ENCODE measurements around the gene TRPC4. TPM values are rescaled to one million over a fixed set of nuclear protein-coding genes. Genes with fewer than 3 reads are reported as not detected.

Gene TRPC4
- 0.19 and 0.98 TPM in 2 replicates for total RNA-seq

GRCh38 chr13:37869756-37870488 lies at the start of gene TRPC4:
Gene TRPC4, minus strand, starts transcription at chr13:37869772. Its CDS starts 86,439 bp downstream, at chr13:37783333.

GRCh38 chr13:37598597-37598996 lies 271.0 kb downstream of the TRPC4 start, which contains the start of gene POSTN:
Gene POSTN, minus strand, starts transcription at chr13:37598768. Its CDS starts 42 bp downstream, at chr13:37598726.

Small RNAs within 50 kb of the gene (small RNA-seq; reads per million reads assigned to genes)
- not detected for gene RNA5SP26
